ENCODE measurements around the gene ACTBL2.
"Not testable (repeated sequence)": the region's sequence is repeated elsewhere in the genome, so short reads cannot be mapped to it uniquely, and the experiment has no call there.

Gene ACTBL2

GRCh38 chr5:57482671-57483106, at the start of gene ACTBL2:
ACTBL2 (minus strand) TSS chr5:57482811; CDS start chr5:57482707, 104 bp downstream.
- no peak for DNase-seq

GRCh38 chr5:57531333-57531732, 48.7 kb upstream of the ACTBL2 start:
- no peak for DNase-seq

GRCh38 chr5:57529864-57530263, 47.3 kb upstream of the ACTBL2 start:
- no peak for DNase-seq

GRCh38 chr5:57527870-57528269, 45.3 kb upstream of the ACTBL2 start:
- no peak for DNase-seq

- no peak for DNase-seq
These were observed 41.9 kb upstream of the ACTBL2 start for GRCh38 chr5:57524348-57525060.

GRCh38 chr5:57522477-57522876, 39.9 kb upstream of the ACTBL2 start:
- DNase-seq, result not testable (repeated sequence)

- DNase-seq, result not testable (repeated sequence)
These were observed 35.8 kb upstream of the ACTBL2 start for GRCh38 chr5:57518415-57518814.

- no peak for DNase-seq
These were observed 34.6 kb upstream of the ACTBL2 start for GRCh38 chr5:57517250-57517649.

- no peak for DNase-seq
These were observed 31.2 kb upstream of the ACTBL2 start for GRCh38 chr5:57513785-57514184.

- DNase-seq, result no peak
These were observed 28.7 kb upstream of the ACTBL2 start for GRCh38 chr5:57511321-57511720.

- DNase-seq, result no peak
These were observed 27.1 kb upstream of the ACTBL2 start for GRCh38 chr5:57509501-57510260.

- no peak for DNase-seq
These were observed 25.6 kb upstream of the ACTBL2 start for GRCh38 chr5:57508211-57508610.

- no peak for DNase-seq
These were observed 22.9 kb upstream of the ACTBL2 start for GRCh38 chr5:57505272-57506200.

- no peak for DNase-seq
These were observed 21.7 kb upstream of the ACTBL2 start for GRCh38 chr5:57504357-57504756.

- DNase-seq, result peak; percentile 30
These were observed 20.8 kb upstream of the ACTBL2 start for GRCh38 chr5:57503433-57503832.

- DNase-seq, result peak; percentile 56
These were observed 19.0 kb upstream of the ACTBL2 start for GRCh38 chr5:57501414-57502201.

GRCh38 chr5:57499262-57500050, 16.8 kb upstream of the ACTBL2 start:
- DNase-seq, result peak; percentile 76

- DNase-seq, result no peak
These were observed 15.1 kb upstream of the ACTBL2 start for GRCh38 chr5:57497733-57498132.

GRCh38 chr5:57495285-57496086, 12.9 kb upstream of the ACTBL2 start:
- DNase-seq, result peak; percentile 51

Measured in hematopoietic multipotent progenitor cell treated with erythropoietin and hydrocortisone succinate and interleukin-3 and kit ligand, for 4 days (in vitro differentiated cells).